Measurements from ENCODE around the gene MCFD2.

MCFD2 gene

GRCh38 chr2:46942891-46943626 lies 27.5 kb upstream of the MCFD2 start:
- Histone ChIP-seq H3K9me3 (ENCODE audit: insufficient read depth, low read length) (no peaks in the 10 kb centered on the region), H3K9ac (ENCODE audit: low read length) (peak overlapping the region; percentile 99), H2AFZ (ENCODE audit: low read depth, low read length) (no peak overlapping the region), H3K4me1 (ENCODE audit: low read length) (peaks cover 32% of the 10 kb centered on the region), H3K4me2 (ENCODE audit: low read length) (peak overlapping the region; percentile 72), H3K4me3 (ENCODE audit: low read length) (peak overlapping the region; percentile 90), H3K36me3 (replicated peaks; ENCODE audit: low read depth, low read length) (peaks cover 13% of the 10 kb centered on the region), H3K79me2 (ENCODE audit: low read length) (peaks cover 67% of the 10 kb centered on the region), H3K27ac (ENCODE audit: low read length) (peak overlapping the region; percentile 89), H4K20me1 (ENCODE audit: insufficient read depth, low read length) (no peaks in the 10 kb centered on the region), H3K27me3 (ENCODE audit: low read depth, low read length) (no peaks in the 10 kb centered on the region)
- TF ChIP-seq CTCF (IDR thresholded peaks at IDR 0.05; ENCODE audit: low read depth, low read length) (no peak), EZH2phosphoT487 (IDR thresholded peaks at IDR 0.05; ENCODE audit: low read depth) (no peak)

GRCh38 chr2:46942143-46942526 lies 26.5 kb upstream of the MCFD2 start:
- Histone ChIP-seq H3K4me2 (ENCODE audit: low read length) (peak overlapping the region; percentile 72), H3K79me2 (ENCODE audit: low read length) (peaks cover 58% of the 10 kb centered on the region), H4K20me1 (ENCODE audit: insufficient read depth, low read length) (no peaks in the 10 kb centered on the region), H3K9ac (ENCODE audit: low read length) (peak overlapping the region; percentile 99), H3K9me3 (ENCODE audit: insufficient read depth, low read length) (no peaks in the 10 kb centered on the region), H3K36me3 (replicated peaks; ENCODE audit: low read depth, low read length) (peaks cover 13% of the 10 kb centered on the region), H3K4me3 (ENCODE audit: low read length) (peak overlapping the region; percentile 90), H2AFZ (ENCODE audit: low read depth, low read length) (0 out of 2 replicates have a peak overlapping the region, but pooled peaks have one; percentile 53), H3K4me1 (ENCODE audit: low read length) (peaks cover 32% of the 10 kb centered on the region), H3K27ac (ENCODE audit: low read length) (peak overlapping the region; percentile 89), H3K27me3 (ENCODE audit: low read depth, low read length) (no peaks in the 10 kb centered on the region)
- TF ChIP-seq CTCF (IDR thresholded peaks at IDR 0.05; ENCODE audit: low read depth, low read length) (no peak), EZH2phosphoT487 (IDR thresholded peaks at IDR 0.05; ENCODE audit: low read depth) (no peak)

- peak overlapping the region; percentile 91 for H3K4me2 ChIP-seq (ENCODE audit: low read length)
- peaks cover 32% of the 10 kb centered on the region for H3K4me1 ChIP-seq (ENCODE audit: low read length)
- no peaks in the 10 kb centered on the region for H3K27me3 ChIP-seq (ENCODE audit: low read depth, low read length)
- H3K36me3 ChIP-seq (replicated peaks; ENCODE audit: low read depth, low read length) = peaks cover 5% of the 10 kb centered on the region
- H3K9ac ChIP-seq (ENCODE audit: low read length) = peak overlapping the region; percentile 64
- peak overlapping the region; percentile 47; the same call in 1 of the 2 replicates for H2AFZ ChIP-seq (ENCODE audit: low read depth, low read length)
- no peaks in the 10 kb centered on the region for H4K20me1 ChIP-seq (ENCODE audit: insufficient read depth, low read length)
- H3K27ac ChIP-seq (ENCODE audit: low read length) = no peak overlapping the region
- no peak for TF ChIP-seq CTCF (IDR thresholded peaks at IDR 0.05; ENCODE audit: low read depth, low read length)
- no peak for TF ChIP-seq EZH2phosphoT487 (IDR thresholded peaks at IDR 0.05; ENCODE audit: low read depth)
- H3K9me3 ChIP-seq (ENCODE audit: insufficient read depth, low read length) = no peaks in the 10 kb centered on the region
- peaks cover 35% of the 10 kb centered on the region for H3K79me2 ChIP-seq (ENCODE audit: low read length)
- peak overlapping the region; percentile 88 for H3K4me3 ChIP-seq (ENCODE audit: low read length)
Measured at GRCh38 chr2:46939626-46940359, 24.2 kb upstream of the MCFD2 start.

- TF ChIP-seq CTCF (IDR thresholded peaks at IDR 0.05; ENCODE audit: low read depth, low read length) (peak; percentile 40), EZH2phosphoT487 (IDR thresholded peaks at IDR 0.05; ENCODE audit: low read depth) (no peak)
- no peak overlapping the region for H3K27ac ChIP-seq (ENCODE audit: low read length)
- H4K20me1 ChIP-seq (ENCODE audit: insufficient read depth, low read length) = no peaks in the 10 kb centered on the region
- no peaks in the 10 kb centered on the region for H3K9me3 ChIP-seq (ENCODE audit: insufficient read depth, low read length)
- H3K4me1 ChIP-seq (ENCODE audit: low read length) = peaks cover 9% of the 10 kb centered on the region
- H3K9ac ChIP-seq (ENCODE audit: low read length) = no peak overlapping the region
- peaks cover 12% of the 10 kb centered on the region for H3K79me2 ChIP-seq (ENCODE audit: low read length)
- no peaks in the 10 kb centered on the region for H3K27me3 ChIP-seq (ENCODE audit: low read depth, low read length)
- no peaks in the 10 kb centered on the region for H3K36me3 ChIP-seq (replicated peaks; ENCODE audit: low read depth, low read length)
- no peak overlapping the region for H3K4me2 ChIP-seq (ENCODE audit: low read length)
- H3K4me3 ChIP-seq (ENCODE audit: low read length) = no peak overlapping the region
- H2AFZ ChIP-seq (ENCODE audit: low read depth, low read length) = no peak overlapping the region
Measured at GRCh38 chr2:46937471-46937901, 21.9 kb upstream of the MCFD2 start.

Data from OCI-LY3 (cell line).